GM12873 (cell line): ENCODE results near the gene GFRA4.

Experiments used
- TF ChIP-seq, protein P1 (sequence below): IDR thresholded peaks from 2 replicates; pipeline ENCODE4 v1.5.1; 2012; ENCODE audit warnings: low read depth, mild to moderate bottlenecking, moderate library complexity, low read length, control low read depth; ENCODE audit not compliant: insufficient read depth; ENCODE audit errors: missing control alignments

GFRA4 gene

DNA sequence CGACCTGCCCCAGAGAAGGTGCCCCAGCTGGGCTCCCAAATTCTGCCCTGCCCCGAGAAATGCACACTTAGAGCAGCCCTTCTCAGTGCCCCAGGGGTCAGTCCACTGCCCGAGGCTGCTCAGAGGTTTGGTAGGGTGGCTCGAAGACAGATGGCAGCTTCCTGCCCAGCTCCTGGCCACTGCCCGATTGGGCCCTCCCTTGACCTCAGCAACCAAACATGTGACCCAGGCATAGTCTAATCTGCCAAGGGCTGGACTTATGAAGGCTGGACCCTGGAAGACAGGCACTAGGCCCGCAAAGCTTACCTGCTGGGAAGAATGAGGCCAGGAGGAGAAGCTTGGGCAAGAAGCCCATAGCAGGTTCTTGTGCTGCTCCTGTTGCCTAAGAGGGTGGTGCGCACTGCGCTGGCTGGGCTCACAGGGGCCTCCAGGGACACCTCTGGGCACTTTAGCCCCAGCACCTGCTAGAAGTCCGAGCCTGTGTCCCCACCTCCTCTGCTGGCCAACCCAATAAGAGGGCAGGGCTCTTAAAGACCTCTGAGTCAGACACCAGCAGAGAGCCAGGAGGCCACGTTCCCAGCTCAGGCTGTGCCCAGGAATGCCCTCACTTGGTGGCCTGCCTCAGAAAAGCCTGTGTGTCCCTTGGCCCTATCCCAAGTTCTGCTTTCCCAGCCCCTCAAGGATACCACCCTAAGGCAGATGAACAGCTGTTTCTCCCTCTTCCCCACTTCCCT, 43.7 kb upstream of the GFRA4 start:
- TF ChIP-seq, protein P1, sequence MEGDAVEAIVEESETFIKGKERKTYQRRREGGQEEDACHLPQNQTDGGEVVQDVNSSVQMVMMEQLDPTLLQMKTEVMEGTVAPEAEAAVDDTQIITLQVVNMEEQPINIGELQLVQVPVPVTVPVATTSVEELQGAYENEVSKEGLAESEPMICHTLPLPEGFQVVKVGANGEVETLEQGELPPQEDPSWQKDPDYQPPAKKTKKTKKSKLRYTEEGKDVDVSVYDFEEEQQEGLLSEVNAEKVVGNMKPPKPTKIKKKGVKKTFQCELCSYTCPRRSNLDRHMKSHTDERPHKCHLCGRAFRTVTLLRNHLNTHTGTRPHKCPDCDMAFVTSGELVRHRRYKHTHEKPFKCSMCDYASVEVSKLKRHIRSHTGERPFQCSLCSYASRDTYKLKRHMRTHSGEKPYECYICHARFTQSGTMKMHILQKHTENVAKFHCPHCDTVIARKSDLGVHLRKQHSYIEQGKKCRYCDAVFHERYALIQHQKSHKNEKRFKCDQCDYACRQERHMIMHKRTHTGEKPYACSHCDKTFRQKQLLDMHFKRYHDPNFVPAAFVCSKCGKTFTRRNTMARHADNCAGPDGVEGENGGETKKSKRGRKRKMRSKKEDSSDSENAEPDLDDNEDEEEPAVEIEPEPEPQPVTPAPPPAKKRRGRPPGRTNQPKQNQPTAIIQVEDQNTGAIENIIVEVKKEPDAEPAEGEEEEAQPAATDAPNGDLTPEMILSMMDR, result no peak

DNA sequence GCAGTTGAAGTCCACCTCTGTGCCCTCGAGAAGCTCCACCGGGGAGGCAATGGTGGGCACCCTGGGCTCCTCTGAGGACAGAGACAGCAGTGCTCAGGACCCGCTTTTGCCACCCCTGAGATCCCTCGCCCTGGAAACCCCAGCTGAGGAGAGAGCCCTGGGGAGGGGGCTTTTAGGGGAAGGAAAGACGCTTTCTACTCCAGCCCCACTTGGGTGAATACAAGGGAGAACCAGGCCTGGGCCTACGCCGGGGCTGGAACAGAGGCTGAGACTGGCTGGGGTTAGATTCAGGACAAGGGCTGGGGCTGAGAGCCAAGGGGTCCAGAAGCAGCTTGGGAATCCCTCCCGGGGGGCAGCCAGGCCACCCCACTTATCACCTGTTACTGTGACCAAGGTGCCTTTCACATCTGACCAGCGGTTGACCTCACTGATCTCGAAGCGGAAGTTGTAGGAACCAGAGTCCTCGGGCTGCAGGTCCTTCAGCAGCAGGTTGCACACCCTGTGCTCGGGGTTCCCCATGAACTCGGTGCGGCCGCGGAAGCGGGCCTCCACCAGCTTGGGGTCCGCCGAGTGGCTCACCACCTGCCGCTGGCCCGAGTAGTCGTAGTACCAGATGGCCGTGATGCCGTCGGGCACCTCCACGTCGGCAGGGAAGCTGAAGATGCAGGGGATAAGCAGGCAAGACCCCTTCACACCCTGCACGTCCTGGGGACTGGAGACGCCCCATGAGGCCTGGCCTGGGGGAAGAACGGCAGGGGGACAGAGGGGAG, 43.0 kb upstream of the GFRA4 start:
- TF ChIP-seq, protein P1, result no peak

DNA sequence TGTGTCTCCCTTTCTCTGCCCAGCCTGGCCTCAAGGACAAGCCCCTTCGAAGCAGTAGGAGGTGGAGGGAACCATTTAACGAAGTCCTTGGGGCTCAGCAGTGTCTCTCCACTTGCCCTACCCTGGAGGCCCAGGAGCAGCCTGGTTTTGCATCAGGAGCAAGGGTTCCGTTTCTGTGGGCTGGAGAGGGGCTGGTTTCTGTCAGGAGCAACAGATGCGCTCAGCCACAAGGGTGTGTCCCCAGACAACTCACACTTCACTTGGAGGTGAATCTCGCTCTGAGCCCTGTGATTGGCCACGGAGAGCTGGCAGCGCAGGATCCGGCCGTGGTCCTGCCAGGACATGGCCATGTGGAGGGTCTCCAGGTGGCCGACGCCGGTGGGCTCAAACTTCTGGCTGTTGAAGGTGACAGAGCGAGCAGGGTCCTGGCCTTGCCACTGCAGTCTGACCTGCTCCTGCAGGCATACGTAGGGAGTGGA, 42.3 kb upstream of the GFRA4 start:
- TF ChIP-seq, protein P1, result no peak

DNA sequence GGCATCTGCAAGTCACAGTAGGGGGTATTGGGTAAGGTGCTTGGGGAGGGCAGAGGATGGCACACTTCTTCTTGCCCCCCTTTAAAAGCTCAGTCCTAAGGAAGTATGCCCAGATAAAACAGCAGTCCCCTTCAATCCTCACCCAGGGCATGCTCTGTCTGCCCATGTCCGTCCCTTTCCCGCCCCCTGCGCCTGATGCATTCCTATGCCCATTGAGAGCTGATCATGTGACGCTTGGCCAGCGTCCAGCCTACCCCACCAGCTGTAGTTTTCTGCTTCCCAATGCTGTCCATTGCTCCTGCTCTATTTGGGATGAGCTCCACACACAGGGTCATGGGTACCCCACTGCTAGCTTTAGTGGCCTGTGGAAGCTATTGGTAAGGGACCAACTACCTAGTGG, 40.9 kb upstream of the GFRA4 start:
- TF ChIP-seq, protein P1, result no peak

DNA sequence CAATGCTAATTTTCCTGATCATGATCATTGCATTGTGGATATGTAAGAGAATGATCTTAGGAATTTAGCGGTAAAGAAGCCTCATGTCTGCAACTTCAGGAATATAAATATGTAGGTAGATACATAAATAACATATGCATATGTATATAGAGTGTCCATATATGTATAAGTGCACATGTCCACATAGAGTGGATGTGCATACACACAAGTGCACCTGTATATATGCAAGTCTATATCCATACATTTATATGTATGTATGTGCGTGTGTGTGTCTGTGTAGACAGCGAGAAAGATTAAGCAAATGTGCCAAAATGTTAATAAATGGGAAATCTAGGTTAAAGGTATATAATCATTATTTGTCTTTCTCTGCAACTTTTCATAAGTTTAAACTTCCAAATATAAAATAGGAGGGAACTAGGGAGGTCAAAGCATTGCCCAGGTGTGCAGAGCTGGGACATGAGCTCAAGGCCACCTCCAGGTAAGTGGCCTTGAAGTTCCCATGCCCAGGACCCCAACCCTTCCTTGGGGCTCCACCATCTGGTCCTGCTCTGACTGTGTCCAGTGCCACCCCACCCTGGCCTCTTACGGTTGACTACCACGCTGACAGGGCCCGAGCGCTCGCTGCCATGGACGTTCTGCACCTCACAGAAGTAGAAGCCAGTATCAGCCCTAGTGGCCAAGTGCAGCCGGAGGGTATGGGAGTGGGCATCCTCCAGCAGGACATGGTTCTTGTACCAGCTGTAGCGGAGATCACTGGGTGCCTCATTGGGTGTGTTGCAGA, 39.6 kb upstream of the GFRA4 start:
- TF ChIP-seq, protein P1, result no peak

DNA sequence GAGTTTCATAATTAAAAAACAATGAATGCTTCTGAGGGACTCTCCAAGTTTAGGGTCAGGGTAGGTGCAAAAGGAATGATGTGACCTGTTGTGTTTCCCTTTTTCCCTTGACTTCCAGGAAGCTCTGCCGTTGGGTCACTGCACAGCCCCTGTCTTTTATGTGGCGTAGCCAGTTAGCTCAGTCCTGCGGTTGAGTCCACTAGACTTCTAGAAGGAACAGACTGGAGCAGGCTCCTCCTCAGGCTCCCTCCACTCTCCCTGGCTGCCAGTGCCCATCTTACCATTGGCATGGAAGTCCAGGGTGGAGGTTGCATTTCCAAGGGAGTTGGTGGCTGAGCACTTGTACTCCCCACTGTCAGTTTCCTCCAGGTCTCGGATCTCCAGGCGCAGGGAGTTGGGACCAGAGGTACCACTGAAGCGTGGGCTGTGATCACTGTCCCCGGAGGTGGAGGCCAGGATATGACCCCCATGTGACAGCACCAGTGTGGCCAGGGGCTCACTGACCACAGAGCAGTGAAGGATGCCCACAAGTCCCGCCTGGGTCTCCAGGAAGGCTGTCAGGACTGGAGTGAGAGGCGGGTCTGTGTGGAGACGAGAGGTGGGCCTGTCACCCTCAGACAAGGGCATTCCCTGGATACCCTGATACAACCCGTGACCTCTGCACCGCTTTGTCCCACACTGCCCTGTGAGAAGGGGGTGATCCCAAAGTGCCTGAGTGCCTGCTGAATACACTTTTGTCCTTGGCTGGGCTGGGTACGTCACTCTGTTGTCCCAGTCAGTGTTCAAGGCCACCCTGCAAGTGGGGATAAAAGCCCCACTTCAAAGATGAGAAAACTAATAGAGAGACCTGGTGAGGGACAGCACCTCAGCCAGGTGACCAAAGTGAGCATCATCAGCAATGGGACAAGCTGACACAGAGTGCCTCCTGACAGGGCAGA, 38.1 kb upstream of the GFRA4 start:
- TF ChIP-seq, protein P1, result no peak
